GM21515 (cell line): ENCODE results near the gene PROS1.
"Not testable (repeated sequence)": the region's sequence is repeated elsewhere in the genome, so short reads cannot be mapped to it uniquely, and the experiment has no call there.

Source experiments
- ATAC-seq: cut with Tn5 transposase; IDR thresholded peaks from one replicate; pipeline ENCODE4 v1.9.1; 2021; ENCODE audit not compliant: unreplicated experiment

PROS1 gene

DNA sequence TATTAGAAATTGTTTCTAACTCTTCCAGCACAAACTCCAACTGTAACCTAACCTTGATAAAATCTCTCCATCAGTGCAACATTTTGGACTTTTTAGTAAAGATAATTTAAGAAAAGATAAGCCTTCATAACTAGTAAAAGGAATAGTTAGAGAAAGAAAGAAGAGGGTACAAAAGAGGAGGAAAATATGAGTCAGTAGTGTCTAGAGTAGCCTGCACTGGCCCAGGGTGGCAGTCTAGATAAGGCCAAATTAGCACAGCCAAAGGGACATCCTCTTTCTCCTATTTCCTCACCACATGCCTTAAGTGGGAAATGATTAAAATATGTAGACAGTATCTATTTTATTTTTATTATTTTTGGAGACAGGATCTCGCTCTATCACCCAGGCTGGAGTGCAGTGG, 3.7 kb downstream of the PROS1 start:
- no peak for ATAC-seq

DNA sequence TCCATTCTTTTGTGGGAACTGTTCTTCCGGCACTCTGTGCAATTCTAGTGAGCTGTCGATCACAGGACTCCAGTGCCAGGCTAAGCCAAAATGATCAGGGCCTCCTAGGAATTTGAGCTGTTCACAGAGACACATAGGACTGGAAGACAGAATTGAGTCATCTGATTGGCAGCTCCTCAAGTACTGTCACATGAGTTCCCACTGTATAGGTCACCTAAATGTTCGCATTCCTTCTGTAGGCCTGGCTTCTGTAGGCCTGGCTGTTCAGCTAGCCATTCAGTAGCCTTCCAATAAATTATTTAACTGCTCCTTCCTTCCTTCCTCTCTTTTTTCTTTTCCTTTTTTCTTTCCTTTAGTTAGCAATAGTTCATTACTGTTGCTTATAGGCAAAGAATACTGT, 4.3 kb downstream of the PROS1 start:
- no peak for ATAC-seq

DNA sequence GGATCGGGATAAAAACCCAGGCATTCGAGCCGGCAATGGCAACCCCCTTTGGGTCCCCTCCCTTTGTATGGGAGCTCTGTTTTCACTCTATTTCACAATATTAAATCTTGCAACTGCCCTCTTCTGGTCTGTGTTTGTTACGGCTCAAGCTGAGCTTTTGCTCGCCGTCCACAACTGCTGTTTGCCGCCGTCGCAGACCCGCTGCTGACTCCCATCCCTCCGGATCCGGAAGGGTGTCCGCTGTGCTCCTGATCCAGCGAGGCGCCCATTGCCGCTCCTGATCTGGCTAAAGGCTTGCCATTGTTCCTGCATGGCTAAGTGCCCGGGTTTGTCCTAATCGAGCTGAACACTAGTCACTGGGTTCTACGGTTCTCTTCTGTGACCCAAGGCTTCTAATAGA, 8.6 kb downstream of the PROS1 start:
- ATAC-seq = not testable (repeated sequence)

DNA sequence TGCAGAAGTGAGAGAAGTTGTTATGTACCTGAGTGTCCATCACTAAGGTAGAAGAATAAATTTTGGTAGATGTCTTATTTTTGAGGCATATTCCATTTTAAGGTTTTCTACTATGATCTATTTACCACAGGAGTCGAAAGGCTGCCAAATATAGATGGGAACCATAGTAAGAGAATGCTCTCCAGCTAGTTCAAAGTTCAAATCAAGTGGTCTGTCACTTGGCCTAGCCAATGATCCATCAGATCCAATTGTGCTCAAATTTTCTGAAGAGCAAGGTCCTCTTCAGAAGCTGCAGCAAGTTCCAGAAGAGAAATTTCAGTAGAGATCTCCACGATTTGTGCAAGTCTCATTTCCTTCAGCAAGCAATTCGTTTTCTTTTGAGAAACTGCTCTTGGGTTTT, 10.9 kb downstream of the PROS1 start:
- no peak for ATAC-seq

DNA sequence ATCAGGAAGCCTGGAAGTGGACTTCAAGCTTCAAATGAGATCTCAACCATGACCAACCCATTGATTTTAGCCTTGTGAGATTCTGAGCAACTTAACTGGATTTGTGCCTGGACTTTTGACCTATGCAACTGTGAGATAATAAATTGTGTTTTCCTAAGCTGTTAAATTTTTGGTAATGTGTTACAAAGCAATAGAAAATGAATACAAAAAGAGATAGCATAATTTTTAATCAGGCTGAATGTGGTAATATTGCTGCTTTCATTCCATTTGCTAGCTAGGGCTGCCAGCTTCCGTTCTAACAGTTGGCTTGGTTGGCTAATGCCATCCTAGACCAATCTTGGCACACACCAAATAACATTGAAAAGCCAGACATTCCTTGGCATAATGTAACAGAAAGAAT, 12.2 kb downstream of the PROS1 start:
- no peak for ATAC-seq

DNA sequence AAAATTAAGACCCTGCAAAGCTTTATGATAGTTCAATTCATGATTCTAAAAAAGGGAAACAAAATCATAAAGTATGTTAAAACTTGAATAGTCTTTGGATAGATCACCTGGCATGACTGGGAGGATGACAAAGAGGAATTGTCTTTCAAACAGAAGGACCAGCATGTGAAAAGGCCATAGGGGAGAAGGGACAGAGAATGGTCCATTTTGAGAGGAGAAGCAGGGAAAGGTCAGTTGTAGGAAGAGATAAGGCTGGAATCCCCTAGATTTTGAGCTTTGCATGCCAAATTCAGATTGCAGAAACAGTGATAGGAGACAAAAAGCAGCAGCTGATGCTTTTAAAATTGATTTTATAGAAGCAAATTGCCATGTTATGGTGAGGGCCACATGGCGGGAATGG, 12.7 kb downstream of the PROS1 start:
- no peak for ATAC-seq

DNA sequence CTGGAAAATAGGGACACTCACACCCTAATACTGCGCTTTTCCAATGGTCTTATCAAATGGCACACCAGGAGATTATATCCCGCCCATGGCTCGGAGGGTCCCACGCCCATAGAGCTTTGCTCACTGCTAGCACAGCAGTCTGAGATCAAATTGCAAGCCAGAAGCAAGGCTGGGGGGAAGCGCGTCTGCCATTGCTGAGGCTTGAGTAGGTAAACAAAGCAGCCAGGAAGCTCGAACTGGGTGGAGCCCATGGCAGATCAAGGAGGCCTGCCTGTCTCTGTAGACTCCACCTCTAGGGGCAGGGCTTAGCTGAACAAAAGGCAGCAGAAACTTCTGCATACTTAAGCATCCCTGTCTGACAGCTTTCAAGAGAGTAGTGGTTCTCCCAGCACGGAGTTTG, 23.7 kb downstream of the PROS1 start:
- not testable (repeated sequence) for ATAC-seq

DNA sequence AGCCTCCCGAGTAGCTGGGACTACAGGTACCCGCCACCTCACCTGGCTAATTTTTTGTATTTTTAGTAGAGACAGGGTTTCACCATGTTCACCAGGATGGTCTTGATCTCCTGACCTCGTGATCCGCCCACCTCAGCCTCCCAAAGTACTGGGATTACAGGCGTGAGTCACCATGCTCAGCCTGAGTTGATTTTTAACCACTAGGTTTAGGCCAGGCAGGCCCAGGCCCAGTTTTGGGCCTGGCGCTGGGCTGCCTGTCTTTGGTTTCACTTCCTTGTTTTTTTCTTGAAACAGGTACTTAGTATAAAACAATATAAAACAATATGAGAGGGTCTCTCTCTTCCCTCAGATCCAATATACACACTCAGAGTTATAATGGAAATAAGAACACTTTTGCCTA, 36.2 kb downstream of the PROS1 start:
- ATAC-seq = not testable (repeated sequence)

DNA sequence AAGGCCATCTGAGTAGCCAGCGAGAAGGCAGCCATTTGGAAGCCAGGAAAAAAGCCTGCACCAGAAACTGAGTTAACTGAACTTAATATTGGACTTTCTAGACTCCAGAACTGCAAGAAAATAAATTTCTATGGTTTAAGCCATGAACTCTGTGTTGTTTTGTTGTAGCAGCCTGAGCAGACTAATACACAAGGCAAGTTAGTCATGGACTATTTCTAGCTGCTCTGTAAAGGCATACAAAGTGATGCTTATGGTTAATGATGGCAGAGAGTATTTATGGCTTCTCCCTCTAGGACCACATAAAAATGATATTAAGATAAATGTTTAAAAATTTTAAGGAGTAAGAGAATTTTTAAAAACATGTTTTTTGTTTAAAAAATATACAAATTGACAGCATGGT, 37.1 kb downstream of the PROS1 start:
- ATAC-seq = no peak

DNA sequence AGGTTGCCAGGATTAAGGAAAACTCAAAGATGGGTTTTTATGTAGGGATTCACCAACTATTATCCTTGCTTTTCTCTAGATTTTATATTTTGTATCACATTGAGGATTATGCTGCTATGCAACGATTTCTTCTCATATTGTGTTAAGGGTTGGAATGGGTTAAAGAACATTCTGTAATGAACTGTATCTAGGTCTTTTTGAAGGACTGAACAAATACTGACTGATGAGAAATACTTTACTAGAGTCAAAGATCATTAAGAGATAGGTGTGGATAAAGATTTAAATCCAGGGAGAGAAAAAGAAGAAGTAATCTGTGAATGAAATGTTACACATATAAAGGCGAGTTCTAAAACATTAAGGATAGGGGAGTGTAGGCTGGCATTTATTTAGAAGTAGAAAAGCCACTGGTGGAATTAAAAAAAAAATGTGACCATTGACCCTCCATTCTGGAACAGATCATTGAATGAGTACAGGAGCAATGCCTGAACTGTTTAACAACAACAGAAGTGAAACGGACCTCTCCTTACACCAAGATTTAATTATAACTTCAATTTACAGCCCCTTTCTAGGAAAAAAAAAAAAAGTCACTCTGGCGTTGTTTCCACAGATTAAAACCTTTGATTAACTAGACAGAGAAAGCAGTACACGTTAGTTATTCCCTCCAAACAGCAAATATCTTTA, 39.2 kb downstream of the PROS1 start:
- no peak for ATAC-seq

DNA sequence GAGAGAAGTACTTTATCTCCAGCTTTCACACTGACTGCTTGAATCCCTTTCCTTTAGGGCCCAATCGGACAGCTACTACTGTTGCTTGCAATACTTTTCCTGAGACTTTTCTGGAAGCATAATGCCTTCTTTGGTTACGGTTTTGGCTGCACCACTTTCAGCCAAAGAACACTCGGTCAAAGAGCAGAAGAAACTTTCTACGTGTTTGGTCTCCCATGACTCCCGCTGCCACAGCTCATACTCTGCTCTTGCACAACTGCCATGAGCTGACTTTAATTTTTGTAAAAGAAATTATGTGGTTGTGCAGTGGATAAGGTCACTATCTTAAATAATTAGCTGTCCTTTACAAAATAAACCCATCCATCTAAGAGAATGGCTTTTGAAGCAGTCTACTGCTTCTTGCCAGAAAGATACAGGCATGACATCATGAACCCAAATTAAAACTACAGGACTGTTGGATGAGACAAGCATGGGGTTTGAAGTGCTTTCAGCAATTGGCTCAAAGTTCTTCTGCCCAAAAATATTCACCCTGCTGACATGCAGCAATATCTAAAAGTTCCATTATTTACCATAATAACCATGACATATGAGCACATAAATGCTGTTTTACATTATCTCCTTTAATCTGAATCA, 42.0 kb downstream of the PROS1 start:
- no peak for ATAC-seq

DNA sequence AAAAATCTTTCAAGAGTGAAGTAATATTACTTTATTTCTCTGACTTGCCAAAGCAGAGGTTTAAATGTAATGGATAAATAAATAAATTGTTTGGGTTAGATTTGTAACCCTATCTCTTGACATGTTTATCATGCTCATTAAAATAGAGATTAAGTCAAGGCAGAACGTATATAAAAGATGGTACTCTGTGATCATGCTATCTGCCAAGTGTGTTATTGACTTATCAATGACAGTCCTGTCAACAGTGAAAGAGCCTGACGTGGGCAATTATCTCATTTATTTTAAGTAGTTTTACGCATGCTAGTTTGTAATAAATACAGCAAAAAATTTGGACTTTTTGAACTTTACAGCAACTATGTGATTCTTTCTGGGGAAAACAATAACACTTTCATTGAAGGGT, 43.7 kb downstream of the PROS1 start:
- ATAC-seq = no peak

DNA sequence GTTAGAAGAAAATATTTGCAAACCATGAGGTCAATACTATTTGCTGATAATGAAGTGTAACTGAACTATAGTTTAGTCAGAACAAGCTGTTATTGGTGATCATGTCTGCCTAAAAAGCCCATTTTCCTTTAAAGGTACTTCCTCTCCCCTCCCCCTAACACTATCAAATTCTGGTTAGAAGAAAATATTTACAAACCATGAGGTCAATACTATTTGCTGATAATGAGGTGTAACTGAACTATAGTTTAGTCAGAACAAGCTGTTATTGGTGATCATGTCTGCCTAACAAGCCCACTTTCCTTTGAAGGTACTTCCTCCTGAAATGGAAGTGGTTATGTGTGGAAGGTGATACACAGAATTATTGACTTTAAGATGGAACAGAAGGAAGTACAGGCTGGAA, 46.9 kb downstream of the PROS1 start:
- ATAC-seq = no peak

DNA sequence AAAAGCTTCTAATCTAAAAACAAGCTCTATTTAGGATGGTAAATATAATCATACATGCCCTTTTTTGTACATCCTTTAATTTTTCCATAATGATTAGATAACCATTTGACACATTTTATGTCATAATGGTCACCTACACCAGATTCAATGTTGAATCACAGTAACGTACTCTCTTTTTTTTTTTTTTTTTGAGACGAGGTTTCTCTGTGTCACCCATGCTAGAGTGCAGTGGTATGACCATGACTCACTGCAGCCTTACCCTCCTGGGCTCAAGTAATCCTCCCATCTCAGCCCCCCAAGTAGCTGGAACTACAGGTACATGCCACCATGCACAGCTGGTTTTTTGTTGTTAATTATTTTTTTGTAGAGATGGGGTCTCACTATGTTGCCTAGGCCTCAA, 49.2 kb downstream of the PROS1 start:
- no peak for ATAC-seq

DNA sequence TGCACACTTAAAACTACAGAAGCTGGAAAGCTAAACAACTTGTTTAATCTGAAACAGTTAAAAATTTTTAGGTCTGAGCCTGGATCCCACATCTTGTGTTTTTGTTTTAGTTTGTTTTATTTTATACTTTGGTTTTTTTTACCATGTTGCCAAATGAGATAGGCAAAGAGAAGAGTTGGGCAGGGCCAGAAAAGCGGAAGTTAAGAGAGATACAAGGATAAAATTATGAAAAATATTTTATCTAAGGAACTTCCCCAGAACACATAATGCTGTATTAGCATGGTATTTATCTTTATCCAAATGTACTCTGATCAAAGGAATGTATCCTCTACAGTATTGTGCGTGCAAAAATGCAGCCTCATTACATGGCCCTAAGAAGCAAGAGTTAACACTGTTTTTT, 50.7 kb downstream of the PROS1 start:
- no peak for ATAC-seq

DNA sequence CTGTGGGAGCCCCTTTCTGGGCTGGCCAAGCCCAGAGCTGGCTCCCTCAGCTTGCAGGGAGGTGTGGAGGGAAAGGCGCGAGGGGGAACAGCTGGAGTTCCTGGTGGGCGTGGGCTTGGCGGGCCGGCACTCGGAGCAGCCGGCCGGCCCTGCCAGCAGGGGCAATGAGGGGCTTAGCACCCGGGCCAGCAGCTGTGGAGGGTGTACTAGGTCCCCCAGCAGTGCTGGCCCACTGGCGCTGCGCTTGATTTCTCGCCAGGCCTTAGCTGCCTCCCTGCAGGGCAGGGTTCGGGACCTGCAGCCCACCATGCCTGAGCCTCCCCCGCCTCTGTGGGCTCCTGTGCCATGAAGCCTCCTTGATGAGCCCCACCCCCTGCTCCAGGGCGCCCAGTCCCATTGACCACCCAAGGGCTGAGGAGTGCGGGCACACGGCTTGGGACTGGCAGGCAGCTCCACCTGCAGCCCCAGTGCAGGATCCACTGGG, 56.1 kb downstream of the PROS1 start:
- not testable (repeated sequence) for ATAC-seq

DNA sequence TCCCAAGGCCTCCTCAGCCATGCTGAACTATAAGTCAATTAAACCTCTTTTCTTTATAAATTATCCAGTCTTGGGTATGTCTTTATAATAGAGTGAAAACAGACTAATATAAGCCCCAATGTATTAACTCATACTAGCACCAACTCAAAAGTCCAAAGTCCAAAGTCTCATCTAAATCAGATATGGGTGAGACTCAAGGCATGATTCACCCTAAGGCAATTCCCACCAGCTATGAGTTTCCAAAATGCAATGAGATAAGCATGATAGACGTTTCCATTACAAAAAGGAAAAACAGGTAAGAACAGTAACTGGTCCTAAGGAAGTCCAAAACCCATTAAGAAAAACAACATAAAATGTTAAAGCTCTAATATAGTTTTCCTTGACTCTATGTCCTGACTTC, 60.1 kb downstream of the PROS1 start:
- not testable (repeated sequence) for ATAC-seq

DNA sequence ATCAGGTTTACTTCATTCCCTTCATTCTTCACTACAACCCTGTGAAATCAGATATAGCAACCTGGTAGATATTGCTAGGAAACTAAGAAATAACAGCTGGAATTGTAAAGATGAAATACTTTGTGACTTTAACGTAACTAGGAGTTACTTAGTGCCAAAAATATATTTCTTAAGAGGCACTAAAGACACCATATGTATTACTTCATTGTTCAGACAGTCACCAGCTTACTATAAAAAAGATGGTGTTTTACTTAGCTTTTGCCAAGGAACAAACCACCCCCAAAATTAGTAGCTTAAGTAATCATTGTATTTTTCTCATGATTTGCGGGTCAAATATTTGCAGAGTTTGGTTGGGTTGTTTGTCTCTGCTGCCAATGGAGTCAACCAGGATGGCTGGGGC, 62.5 kb downstream of the PROS1 start:
- no peak for ATAC-seq

DNA sequence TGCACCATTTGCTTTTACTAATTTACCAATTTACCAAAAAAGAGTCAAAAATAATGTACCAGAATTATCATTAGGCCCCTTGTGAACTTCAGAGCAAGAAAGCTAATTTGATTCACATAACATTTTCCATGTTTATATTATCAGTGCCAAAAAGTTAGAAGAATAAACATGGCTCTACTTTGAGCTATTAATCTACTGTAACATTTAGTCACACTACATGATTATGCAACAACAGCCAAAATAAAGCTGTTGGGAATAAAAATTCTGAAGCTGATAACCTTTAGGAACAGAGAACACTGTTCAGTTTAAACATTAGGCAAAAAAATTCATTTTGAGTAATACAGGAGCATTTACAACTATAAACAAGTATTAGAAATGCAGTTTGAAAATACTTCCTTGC, 63.6 kb downstream of the PROS1 start:
- no peak for ATAC-seq

DNA sequence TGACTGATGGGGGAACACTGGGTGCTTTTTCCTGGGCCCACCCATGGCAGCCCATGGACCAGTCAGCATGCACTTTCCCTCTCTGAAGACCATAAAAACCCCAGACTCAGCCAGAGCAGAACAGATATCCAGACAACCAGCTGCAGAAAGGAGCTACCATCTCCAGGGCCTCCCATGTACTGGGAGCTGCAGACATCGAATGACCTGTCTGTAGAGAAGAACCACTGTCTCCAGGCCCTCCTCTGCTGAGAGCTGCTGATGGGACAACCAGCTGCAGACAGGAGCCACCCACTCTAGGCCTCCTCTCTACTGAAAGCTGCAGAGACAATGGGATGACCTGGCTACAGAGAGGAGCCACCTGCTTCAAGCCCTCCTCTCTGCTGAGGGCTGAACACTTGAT, 66.6 kb downstream of the PROS1 start:
- no peak for ATAC-seq

DNA sequence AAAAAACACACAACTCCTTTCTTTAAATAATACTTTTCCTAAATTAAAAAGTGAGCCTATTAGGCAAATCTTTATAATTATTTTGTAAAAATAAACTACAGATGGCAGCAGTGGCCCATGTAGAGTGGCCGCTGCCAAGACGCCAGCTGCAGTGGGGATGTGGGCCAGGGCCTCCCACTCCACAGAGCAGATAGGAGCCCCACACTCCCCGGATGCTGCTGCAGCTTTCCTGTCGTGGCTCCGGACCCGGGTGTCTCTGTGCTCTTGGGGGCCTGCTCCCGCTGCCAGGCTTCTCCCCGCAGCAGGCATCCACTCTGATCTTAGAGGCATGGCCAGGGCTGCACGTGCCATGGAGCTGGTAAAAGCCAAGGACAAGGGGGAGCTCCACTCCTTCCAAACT, 67.5 kb downstream of the PROS1 start:
- ATAC-seq = no peak

DNA sequence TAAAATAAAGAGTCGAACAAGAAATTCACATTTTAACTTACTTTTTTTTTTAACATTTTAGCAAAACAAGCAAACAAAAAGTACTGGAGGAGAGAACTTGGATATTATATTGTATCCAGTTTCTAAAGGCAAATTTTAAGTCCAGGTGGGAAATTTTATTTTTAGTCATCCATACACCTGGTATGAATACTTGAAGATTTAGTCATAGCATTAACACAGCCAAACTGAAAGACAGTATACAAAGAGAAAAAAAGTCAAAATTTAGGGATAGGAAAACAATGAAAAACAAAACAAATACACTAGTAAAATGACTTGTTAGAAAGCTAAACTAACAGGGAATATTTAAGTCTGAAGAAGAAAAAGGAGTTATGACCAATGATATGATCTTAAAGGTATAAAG, 69.1 kb downstream of the PROS1 start:
- ATAC-seq = no peak
